ENCODE measurements around the gene KDELR3.

KDELR3 gene

GRCh38 chr22:38482662-38483308 is 14.9 kb downstream of the KDELR3 start:
- DNase-seq (ENCODE audit: low read depth in 2 of 2): no peak

GRCh38 chr22:38484244-38484643 is 16.3 kb downstream of the KDELR3 start:
- no peak for DNase-seq (ENCODE audit: low read depth in 2 of 2)

GRCh38 chr22:38485783-38486182 is 17.9 kb downstream of the KDELR3 start:
- DNase-seq (ENCODE audit: low read depth in 2 of 2): no peak

DNA sequence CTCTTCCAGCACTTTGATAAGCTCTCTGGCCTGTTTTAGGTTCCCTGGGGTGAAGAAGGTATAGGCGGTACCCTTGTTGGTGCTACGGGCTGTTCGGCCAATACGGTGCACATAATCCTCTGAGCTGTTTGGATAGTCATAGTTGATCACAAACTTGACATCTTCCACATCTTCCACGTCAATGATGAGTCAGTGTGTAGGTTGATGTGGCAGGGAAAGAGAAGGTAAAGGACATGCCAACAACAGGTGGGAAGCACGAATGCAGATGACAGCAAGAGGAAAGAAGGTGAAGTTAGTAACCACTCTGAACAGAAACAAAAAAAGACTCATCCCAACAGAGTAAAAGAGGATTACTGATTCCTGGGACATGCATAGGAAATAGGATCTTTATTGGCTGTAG is 20.1 kb downstream of the KDELR3 start:
- DNase-seq (ENCODE audit: low read depth in 2 of 2): no peak

DNA sequence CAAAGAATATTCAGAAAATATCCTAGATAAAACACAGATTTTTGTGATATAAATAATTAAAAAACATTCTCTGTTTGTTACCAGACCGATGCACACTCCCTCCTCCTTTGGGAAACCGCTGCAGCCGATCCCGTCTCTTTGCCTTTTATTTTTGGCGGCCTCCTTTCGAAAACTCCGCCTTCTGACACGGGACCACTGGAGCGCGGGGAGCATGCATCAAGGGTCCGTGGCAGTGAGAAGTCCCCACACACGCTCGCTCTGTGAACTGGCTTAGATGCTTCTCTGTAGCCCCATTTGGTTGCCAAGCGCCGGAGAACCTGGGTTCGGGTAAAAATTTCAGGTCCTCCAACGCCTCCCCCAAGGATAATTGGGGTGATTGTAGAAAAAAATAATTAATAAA is 21.2 kb downstream of the KDELR3 start:
- DNase-seq (ENCODE audit: low read depth in 2 of 2): no peak

GRCh38 chr22:38489561-38490145 is 21.8 kb downstream of the KDELR3 start:
- DNase-seq (ENCODE audit: low read depth in 2 of 2): no peak

DNA sequence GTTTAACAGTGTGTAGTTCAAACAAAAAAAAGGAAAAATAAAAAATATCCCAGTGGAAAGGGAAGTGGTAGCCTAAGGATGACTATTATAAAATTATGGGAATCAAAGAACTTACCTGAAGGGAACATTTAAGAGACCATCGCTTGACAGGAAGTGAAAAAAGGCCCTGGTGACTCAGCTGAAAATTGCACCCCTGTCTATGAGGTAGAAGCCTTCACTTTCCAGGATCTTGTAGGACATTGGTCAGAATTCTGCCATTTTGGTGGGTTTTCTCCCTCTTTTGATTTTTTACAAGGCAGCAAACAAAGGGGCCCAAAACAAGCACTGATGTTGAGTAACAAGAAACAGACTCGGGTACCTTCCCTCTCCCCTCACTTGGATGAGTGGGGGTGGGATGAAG is 22.6 kb downstream of the KDELR3 start:
- DNase-seq (ENCODE audit: low read depth in 2 of 2): no peak

- DNase-seq (ENCODE audit: low read depth in 2 of 2): no peak
These were observed 23.0 kb downstream of the KDELR3 start for GRCh38 chr22:38490915-38491314.

DNA sequence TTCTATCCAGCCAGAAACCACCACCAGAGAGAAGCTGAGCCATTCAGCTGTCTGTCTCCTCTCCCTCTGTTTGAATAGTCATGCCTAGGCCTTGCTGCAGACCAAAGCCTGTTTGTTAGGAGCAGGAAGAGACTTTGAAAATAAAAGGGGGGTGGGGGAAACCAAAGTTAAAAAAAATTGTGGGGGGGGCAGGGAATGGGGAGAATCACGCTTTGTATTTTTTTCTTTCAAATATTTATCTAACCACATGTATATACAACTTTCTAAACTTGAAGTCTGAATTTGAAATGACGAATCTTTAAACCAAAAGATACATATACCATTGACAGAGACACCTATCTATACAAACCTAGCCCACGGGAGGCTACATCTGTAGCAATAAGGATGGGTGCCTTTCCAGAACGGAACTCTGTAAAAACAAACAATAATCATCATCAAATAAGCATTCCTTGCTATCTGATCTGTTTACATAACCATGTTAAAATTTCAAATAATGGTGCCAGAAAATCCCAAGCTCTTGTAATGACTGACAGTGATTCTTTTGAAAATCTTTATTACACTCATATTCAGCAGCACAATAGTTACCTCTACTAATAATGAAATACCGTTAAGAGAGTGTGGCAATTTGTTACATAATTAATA is 23.9 kb downstream of the KDELR3 start:
- DNase-seq (ENCODE audit: low read depth in 2 of 2): no peak

- DNase-seq (ENCODE audit: low read depth in 2 of 2): no peak
These were observed 26.6 kb downstream of the KDELR3 start for GRCh38 chr22:38494498-38494897.

DNA sequence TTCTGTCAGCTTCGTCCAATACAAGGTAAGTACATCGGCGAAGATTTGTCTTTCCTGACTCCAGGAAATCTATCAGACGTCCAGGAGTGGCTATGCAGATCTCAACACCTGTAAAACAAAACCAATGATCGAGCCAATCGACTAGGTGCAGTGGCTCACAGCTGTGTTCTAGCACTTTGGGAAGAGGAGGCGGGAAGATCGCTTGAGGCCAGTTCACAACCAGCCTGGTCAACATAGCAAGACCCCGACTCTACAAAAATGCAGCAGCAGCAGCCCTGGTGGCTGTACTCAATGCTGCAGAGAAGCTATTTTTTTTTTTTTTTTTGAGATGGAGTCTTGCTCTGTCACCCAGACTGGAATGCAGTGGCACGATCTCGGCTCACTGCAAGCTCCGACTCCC is 27.0 kb downstream of the KDELR3 start:
- DNase-seq (ENCODE audit: low read depth in 2 of 2): no peak

GRCh38 chr22:38497869-38498268 is 30.0 kb downstream of the KDELR3 start:
- DNase-seq (ENCODE audit: low read depth in 2 of 2): no peak

DNA sequence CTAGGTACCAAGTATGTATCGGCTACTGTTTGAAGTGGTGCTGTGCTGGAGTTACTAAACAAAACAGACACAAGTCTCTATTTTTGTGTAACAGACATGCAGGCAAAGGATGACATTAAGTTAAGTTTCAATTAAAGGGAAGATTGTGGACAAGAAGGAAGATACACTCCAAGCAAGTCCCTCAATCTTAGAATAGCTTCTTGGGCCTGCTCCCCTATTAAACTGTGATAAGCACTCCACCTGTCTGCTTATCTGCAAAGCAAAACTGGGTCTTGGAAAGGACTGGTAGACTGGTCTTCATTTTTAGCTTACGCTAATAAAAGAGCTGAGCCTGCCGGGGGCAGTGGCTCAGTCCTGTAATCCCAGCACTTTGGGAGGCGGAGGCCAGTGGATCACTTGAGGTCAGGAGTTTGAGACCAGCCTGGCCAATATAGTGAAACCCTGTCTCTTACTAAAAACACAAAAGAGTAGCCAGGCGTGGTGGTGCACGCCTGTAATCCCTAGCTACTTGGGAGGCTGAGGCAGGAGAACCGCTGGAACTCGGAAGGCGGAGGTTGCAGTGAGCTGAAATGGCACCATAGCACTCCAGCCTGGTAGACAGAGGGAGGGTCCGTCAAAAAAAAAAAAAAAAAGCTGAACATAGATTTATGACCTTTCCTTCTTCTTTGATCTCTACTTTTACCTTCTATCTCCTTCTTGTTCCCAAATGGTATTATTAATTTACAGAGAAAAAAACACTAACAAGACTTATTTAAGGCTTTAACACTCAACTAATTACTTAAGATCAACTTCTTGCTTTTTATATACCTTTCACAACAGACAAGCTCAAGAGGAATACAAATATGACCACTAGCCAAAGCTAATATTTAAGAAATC is 34.1 kb downstream of the KDELR3 start:
- DNase-seq (ENCODE audit: low read depth in 2 of 2): no peak

- DNase-seq (ENCODE audit: low read depth in 2 of 2): no peak
These were observed 35.1 kb downstream of the KDELR3 start for GRCh38 chr22:38503021-38503420.

- peak; percentile 14 to 21 for DNase-seq (ENCODE audit: low read depth in 2 of 2)
These were observed 37.0 kb downstream of the KDELR3 start for GRCh38 chr22:38504731-38505540.

- peak; percentile 15 to 29 for DNase-seq (ENCODE audit: low read depth in 2 of 2)
These were observed 37.7 kb downstream of the KDELR3 start for GRCh38 chr22:38505541-38506117.

- peak; percentile 93 to 94 for DNase-seq (ENCODE audit: low read depth in 2 of 2)
These were observed 38.4 kb downstream of the KDELR3 start, which contains the start of gene DDX17 for GRCh38 chr22:38506118-38506962. TSS of gene DDX17 (minus strand) at chr22:38506311.

DNA sequence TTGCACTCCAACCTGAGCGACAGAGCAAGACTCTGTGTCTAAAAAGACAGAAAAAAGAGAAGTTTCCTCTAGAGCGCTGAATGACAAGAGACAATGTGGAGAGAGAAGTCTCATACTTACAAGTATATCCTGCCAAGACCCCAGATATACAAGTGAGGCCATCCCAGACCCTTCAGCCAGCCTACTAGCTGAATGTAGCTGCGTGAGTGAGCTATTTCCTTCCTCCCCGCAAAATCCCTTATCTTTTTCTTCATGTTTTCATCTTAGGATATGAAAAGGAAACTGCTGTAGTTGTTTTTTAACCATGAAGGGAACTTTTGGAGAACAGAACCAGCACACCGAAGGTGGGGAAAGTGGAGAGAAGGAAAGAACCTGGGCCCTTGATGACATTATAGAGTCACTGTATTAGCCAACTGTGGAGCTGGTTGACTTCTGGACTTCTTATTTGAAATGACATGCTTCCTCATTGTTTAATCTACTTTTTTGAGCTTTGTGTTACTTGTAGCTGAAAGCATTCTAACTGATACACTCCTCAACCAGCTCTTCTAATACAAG is 42.6 kb downstream of the KDELR3 start:
- DNase-seq (ENCODE audit: low read depth in 2 of 2): no peak

DNA sequence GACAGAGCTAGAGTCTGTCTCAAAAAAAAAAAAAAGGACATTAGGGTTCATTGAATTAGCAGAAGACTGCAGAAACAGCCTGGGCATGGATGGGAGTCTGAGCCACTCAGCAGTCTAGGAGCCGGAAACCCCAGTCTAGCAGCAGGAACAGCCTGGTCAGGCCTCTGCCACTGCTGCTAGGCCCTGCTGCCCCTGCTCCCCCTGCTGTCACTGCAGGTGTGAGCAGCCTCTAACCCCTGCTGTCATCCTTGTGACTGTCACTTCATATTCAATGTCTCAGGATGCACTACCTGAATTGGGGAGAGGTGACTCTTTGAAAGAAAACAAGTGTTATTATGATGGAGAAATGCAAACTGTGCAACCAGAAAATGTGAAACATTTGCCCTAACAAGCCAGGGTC is 45.2 kb downstream of the KDELR3 start:
- DNase-seq (ENCODE audit: low read depth in 2 of 2): peak; percentile 18 to 22

DNA sequence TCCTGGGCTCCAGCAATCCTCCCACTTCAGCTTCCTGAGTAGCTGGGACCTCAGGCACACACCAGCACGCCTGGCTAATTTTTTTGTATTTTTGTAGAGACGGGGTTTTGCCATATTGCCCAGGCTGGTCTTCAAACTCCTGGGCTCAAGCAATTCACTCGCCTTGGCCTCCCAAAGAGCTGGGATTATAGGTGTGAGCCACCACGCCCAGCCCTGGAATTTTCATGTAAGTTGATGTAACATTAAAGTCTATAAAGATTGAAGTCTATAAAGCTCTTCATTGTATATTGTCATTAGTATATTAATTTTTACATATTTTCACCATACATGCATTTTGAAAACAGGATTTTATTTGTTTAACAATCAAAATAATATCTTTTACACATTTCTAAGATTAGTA is 50.7 kb downstream of the KDELR3 start:
- DNase-seq (ENCODE audit: low read depth in 2 of 2): no peak

All from stimulated activated CD8-positive, alpha-beta memory T cell treated with anti-CD3 and anti-CD28 coated beads, Interleukin-7, amount 100 ng/mL, for 1 hour (primary cell).